GM18505 (cell line): ENCODE results near the gene KLHL18.

ENCODE experiments used
- ATAC-seq: cut with Tn5 transposase; IDR thresholded peaks from one replicate; pipeline ENCODE4 v1.9.1; 2021; ENCODE audit not compliant: unreplicated experiment
- POLR2A ChIP-seq: IDR thresholded peaks from 4 replicates; pipeline ENCODE4 v1.6.1; 2011; ENCODE audit warnings: borderline replicate concordance; ENCODE audit not compliant: insufficient read depth, insufficient read length; ENCODE audit errors: extremely low read depth

The KLHL18 gene

GRCh38 chr3:47394140-47394870 is 111.6 kb downstream of the KLHL18 start:
- TF ChIP-seq POLR2A: no peak
- no peak for ATAC-seq

GRCh38 chr3:47394881-47395280 is 112.1 kb downstream of the KLHL18 start:
- ATAC-seq: no peak
- no peak for TF ChIP-seq POLR2A
